Prostate gland (tissue), 2 donors: Measurements from ENCODE around the gene RPS15.

Experiments
- POLR2A ChIP-seq: fragments of 450-650 bp; IDR thresholded peaks from one replicate; pipeline ENCODE4 v1.6.1; 2016; ENCODE audit warnings: antibody characterized with exemption, mild to moderate bottlenecking
- TF ChIP-seq, protein P1 (sequence below), 4 experiments: fragments of 200-600 bp in 2 of 4; fragments of 450-650 bp in 2 of 4; sonication (generic) in 2 of 4; IDR thresholded peaks; 1 replicate in 3 of 4; 2 replicates in 1 of 4; pipeline ENCODE4 v1.5.1; 2016 to 2019; ENCODE audit warnings: antibody characterized with exemption in 4 of 4, mild to moderate bottlenecking in 2 of 4, moderate library complexity in 2 of 4

DNA sequence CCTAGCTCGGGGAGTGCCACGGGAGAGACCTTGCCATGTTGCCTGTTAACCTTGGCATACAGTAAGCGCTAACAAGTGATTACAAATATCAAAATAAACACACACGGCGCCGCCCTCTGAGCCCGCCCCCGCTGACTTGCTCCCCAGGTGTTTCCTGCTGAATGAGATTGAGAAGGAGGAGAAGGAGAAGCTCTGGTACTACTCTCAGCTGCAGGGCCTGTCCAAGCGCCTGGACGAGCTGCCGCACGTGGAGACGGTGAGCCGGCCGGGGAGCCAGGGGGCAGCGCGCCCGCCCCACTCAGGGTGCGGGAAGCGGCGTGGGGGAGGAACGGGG lies 16.8 kb downstream of the RPS15 start:
- TF ChIP-seq, protein P1, sequence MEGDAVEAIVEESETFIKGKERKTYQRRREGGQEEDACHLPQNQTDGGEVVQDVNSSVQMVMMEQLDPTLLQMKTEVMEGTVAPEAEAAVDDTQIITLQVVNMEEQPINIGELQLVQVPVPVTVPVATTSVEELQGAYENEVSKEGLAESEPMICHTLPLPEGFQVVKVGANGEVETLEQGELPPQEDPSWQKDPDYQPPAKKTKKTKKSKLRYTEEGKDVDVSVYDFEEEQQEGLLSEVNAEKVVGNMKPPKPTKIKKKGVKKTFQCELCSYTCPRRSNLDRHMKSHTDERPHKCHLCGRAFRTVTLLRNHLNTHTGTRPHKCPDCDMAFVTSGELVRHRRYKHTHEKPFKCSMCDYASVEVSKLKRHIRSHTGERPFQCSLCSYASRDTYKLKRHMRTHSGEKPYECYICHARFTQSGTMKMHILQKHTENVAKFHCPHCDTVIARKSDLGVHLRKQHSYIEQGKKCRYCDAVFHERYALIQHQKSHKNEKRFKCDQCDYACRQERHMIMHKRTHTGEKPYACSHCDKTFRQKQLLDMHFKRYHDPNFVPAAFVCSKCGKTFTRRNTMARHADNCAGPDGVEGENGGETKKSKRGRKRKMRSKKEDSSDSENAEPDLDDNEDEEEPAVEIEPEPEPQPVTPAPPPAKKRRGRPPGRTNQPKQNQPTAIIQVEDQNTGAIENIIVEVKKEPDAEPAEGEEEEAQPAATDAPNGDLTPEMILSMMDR (IDR thresholded peaks at IDR 0.05) = no peak
- no peak for TF ChIP-seq POLR2A
